NK-92 treated with Interleukin-12 subunit alpha and Interleukin-12 subunit beta, amount 100 ng/mL, for 24 hours (cell line): ENCODE results near the gene SCARF1.

ENCODE experiments used
- DNase-seq: peaks from one replicate; lab custom pipeline; 2025; lab: John Stamatoyannopoulos, UW

SCARF1 gene

DNA sequence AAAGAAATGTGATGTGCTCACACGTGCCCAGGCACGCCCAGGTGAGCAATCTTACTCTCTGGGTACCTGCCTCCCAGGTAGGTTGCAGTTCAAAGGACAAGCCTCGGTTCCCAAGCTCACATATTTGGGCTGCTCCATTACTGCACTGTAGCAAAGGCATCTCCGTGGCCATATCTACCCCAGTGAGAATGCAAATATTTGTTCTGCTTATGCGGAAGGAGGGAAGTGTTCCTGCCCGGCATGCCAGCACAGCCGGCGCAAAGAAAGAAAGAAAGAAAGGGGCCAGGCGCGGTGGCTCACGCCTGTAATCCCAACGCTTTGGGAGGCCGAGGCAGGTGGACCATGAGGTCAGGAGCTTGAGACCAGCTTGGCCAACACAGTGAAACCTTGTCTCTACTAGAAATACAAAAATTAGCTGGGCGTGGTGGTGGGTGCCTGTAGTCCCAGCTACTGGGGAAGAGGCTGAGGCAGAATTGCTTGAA is 47.6 kb downstream of the SCARF1 start:
- no peak for DNase-seq

DNA sequence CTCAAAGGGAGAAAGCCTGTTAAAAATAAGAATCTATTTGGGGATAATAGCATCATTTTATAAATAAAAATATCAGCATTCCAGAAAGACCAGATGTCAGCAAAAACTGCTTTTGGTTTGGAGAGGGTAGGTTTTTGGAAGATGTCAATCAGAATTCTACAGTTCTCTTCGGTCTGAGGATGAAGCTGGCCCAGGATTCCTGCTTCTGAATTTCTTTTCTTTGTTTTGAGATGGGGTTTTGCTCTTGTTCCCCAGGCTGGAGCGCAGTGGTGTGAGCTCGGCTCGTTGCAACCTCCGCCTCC is 52.0 kb downstream of the SCARF1 start:
- DNase-seq: no peak

DNA sequence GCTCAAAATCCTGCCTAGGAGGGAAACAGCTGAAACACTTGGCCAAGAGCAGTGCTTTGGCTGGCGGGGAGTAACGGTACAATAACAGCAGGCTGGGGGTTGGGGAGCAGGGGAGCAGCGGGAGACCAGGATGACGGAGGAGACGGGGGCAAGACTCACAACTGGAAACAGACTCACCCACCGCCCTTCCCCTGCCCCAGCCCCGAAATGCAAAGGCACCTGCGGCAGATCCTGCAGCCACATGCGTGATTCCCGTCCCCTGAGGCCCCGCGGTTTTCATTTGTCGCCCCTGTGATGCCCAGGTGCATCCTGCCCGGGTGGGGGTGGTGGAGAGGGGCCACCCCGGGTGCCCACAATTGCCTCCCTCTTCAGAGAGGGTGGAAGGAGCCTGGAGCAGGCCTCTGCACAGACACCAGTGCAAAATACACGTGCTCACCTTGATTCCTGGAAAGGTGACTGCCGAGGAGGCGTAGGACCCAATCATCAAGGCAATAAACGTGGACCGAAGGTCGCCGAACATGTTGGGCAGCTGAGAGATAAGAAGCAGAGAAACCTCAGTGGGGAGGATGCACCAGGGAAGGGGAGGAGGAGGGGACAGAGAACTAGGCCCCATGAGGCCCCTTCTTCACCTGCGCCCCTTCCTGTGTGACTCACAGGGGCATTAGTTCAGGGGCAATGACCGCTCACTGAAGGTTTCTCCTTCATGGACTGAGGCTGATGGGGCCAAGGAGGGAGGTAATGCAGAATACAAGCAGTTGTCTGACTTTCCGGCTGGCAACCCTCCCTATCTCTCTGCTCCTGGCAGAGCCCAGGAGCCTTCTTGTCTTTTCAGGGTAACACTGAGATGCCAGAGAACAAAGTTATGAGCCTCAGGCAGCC is 52.5 kb downstream of the SCARF1 start:
- DNase-seq: peak; percentile 4

DNA sequence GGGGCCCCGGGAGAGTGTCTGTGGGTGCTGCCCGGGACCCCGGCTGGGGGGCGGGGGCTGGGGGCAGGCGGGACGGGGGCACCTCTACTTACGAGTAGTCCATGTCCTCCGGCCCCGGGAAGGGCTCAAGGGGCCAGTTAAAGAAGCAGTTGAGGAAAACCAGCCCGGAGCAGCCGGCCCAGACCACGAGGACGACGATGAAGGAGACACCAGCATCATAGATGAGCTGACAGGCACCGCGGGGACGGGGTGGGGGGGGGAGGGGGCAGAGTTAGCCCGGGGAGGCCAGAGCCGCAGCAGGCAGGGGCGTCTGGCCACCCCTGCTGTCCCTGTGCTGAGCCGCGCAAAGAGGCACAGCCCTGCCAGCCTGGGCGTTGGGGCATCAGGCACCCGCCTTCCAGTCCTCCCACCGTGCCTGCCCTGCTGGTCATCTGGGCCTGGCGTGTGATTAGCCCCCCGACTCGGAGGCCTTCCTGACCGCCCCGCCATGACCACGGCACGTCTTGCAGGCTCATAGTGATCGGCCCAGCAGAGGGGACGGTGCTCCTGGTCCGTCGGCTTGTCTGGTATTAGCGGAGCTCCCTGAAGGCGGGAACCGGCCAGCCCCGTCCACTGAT is 54.0 kb downstream of the SCARF1 start:
- no peak for DNase-seq

GRCh38 chr17:1590747-1591473 is 54.6 kb downstream of the SCARF1 start:
- DNase-seq: no peak

DNA sequence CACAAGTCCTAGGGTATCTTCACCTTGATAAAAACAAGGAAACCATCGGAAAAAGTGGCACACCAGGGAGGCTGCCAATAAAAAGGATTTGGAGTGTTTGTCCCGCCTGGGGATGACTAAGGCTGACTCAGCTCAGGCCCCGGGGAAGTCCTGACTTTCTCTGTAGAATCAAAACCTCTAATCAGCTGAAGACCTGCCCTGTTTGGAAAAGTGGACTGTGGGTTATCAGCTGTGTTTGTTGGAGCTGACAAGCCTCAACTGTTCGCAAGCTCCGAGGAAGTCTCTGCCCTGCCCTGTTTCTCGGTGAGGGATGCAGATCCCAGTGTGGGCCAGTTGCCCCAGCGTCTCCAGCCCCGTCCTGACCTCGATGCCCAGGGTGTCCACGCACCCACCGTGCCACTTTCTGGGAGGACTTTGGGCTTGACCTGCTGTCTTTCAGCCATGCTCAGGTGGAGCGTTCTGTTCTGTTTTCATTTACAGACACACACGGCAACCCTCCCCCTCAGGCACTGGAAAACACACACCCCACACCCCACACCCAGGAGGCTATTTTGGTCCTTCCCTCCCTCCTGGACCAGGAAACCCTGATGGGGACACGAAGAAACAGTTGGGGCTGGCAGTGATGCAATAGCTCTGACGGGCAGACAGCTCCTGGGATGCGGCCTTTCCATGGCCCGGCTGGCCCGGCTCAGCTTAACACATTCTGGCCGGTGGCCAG is 55.3 kb downstream of the SCARF1 start:
- no peak for DNase-seq

- no peak for DNase-seq
Observed at GRCh38 chr17:1588821-1589585, 56.5 kb downstream of the SCARF1 start.

DNA sequence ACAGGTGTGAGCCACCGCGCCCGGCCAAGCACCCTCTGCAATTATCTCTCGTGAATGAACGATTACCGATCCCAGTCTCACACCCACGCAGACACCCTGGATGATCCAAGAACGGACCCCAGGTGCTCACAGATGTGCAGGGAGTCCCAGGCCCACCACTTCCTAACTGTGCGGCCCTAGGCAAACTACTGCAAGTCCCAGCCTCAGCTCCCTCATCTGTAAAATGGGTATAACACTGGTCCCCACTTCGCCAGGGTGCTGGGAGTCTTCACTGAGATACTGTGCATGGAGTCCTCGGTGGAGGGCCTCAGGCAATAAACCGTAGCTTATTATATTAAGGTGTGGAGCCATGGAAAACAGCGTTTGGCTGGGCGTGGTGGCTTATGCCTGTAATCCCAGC is 61.4 kb downstream of the SCARF1 start:
- no peak for DNase-seq
